Activated CD8-positive, alpha-beta memory T cell treated with anti-CD3 and anti-CD28 coated beads, Interleukin-2, amount 50 U/mL, for 48 hours (primary cell): ENCODE data around the gene ERCC1.
"Not testable (repeated sequence)": the region's sequence is repeated elsewhere in the genome, so short reads cannot be mapped to it uniquely, and the experiment has no call there.

Experiments used
- DNase-seq: peaks from one replicate; pipeline ENCODE4 v3.0.0-alpha.2; 2020

The ERCC1 gene

GRCh38 chr19:45424191-45425058 lies 708 bp upstream of the ERCC1 start:
- peak; percentile 80 for DNase-seq

- DNase-seq, result no peak
Observed at GRCh38 chr19:45423033-45423588, 606 bp downstream of the ERCC1 start.

GRCh38 chr19:45421947-45422498 lies 1.7 kb downstream of the ERCC1 start:
- DNase-seq, result no peak

GRCh38 chr19:45420871-45421270 lies 2.8 kb downstream of the ERCC1 start:
- DNase-seq, result no peak

GRCh38 chr19:45420356-45420755 lies 3.4 kb downstream of the ERCC1 start:
- no peak for DNase-seq

- DNase-seq, result no peak
Observed at GRCh38 chr19:45419895-45420294, 3.8 kb downstream of the ERCC1 start.

GRCh38 chr19:45419396-45419795 lies 4.3 kb downstream of the ERCC1 start:
- DNase-seq, result no peak

GRCh38 chr19:45418802-45419201 lies 4.9 kb downstream of the ERCC1 start:
- DNase-seq, result no peak

- DNase-seq, result no peak
Observed at GRCh38 chr19:45417151-45417550, 6.6 kb downstream of the ERCC1 start.

- no peak for DNase-seq
Observed at GRCh38 chr19:45414468-45414867, 9.2 kb downstream of the ERCC1 start.

GRCh38 chr19:45413497-45413896 lies 10.2 kb downstream of the ERCC1 start:
- no peak for DNase-seq

GRCh38 chr19:45410330-45410729 lies 13.4 kb downstream of the ERCC1 start:
- DNase-seq, result not testable (repeated sequence)

GRCh38 chr19:45409557-45409920 lies 14.2 kb downstream of the ERCC1 start:
- no peak for DNase-seq

- DNase-seq, result no peak
Observed at GRCh38 chr19:45408830-45409556, 14.7 kb downstream of the ERCC1 start.

GRCh38 chr19:45408121-45408520 lies 15.6 kb downstream of the ERCC1 start:
- DNase-seq, result no peak

- not testable (repeated sequence) for DNase-seq
Observed at GRCh38 chr19:45407585-45407984, 16.1 kb downstream of the ERCC1 start.

- DNase-seq, result no peak
Observed at GRCh38 chr19:45407091-45407375, 16.7 kb downstream of the ERCC1 start.

GRCh38 chr19:45406226-45407090 lies 17.3 kb downstream of the ERCC1 start, which contains the start of gene POLR1G:
TSS of gene POLR1G (plus strand) at chr19:45406644. CDS start at chr19:45406697, 53 bp downstream.
- peak; percentile 88 for DNase-seq

- DNase-seq, result peak; percentile 88
Observed at GRCh38 chr19:45405435-45406225, 18.1 kb downstream of the ERCC1 start.

GRCh38 chr19:45404557-45405434 lies 18.9 kb downstream of the ERCC1 start, which contains the start of gene PPP1R13L:
TSS of gene PPP1R13L (minus strand) at chr19:45405069. CDS start at chr19:45398318, 6,751 bp downstream.
- DNase-seq, result peak; percentile 76
